ENCODE results near the gene UCN3. TPM values are rescaled to one million over a fixed set of nuclear protein-coding genes. Genes with fewer than 3 reads are reported as not detected.

Gene UCN3
- total RNA-seq, 1 experiment from 2014 or later: not detected

DNA sequence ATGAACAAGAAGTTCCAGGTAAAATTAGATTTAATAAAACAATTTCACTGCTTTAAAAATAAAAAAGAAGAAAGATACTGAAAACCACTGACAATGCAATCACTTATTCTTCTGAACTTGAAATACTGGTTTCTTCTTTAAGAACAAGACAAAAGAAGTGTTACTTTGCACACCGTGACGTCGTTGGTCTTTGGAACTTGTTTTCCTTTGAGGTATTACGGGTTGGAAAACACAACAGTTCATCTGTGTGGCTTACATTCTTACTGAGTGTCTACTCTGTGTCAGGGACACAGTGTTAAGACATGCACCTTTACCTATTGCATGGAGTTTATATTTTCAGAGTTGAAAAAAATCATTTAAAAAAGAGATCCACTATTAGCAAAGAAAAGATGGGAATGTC lies 41.3 kb upstream of the UCN3 start:
- Histone ChIP-seq H3K14ac (ENCODE audit: insufficient read depth, low read length) (no peak overlapping the region), H4K20me1 (ENCODE audit: control insufficient read depth, insufficient read depth, insufficient read length) (no peaks in the 10 kb centered on the region), H4K8ac (replicated peaks; ENCODE audit: insufficient read length, low read depth, low read length) (no peak overlapping the region), H3K27me3 (ENCODE audit: insufficient read depth, low read length) (no peaks in the 10 kb centered on the region), H3K4me2 (ENCODE audit: insufficient read depth, insufficient read length, low read length) (no peak overlapping the region), H3K4ac (ENCODE audit: low read depth, low read length) (no peak overlapping the region), H3K4me1 (ENCODE audit: insufficient read depth, low read length) (no peaks in the 10 kb centered on the region), H2BK15ac (ENCODE audit: low read depth, low read length) (no peak overlapping the region), H3K56ac (ENCODE audit: insufficient read length, low read depth, low read length) (no peak overlapping the region), H4K5ac (ENCODE audit: insufficient read length, low read depth, low read length) (no peak overlapping the region), H3K79me2 (ENCODE audit: insufficient read depth, low read length) (no peaks in the 10 kb centered on the region), H3K23ac (ENCODE audit: insufficient read length, low read depth, low read length) (no peak overlapping the region), H3K9me3 (ENCODE audit: control insufficient read depth, low read depth, low read length) (no peaks in the 10 kb centered on the region), H2BK5ac (ENCODE audit: insufficient read length, low read length) (no peak overlapping the region), H2AFZ (ENCODE audit: low read length) (no peak overlapping the region), H4K91ac (ENCODE audit: insufficient read length, low read depth, low read length) (no peak overlapping the region), H2BK20ac (ENCODE audit: low read depth, low read length, poor library complexity, severe bottlenecking) (no peak overlapping the region), H3K79me1 (ENCODE audit: insufficient read depth, low read depth, low read length, poor library complexity, severe bottlenecking) (no peaks in the 10 kb centered on the region), H3K18ac (ENCODE audit: insufficient read length, low read depth, low read length) (no peak overlapping the region), H2AK5ac (ENCODE audit: insufficient read length, low read length) (no peak overlapping the region), H3K23me2 (ENCODE audit: insufficient read length, low read depth, low read length, poor library complexity, severe bottlenecking) (no peaks in the 10 kb centered on the region), H3K9ac (ENCODE audit: extremely low read depth, insufficient read length, low read length) (no peak overlapping the region), H2BK12ac (ENCODE audit: insufficient read length, low read depth, low read length) (no peak overlapping the region), H3K27ac (ENCODE audit: insufficient read length, low read depth, low read length) (no peak overlapping the region), H2BK120ac (ENCODE audit: low read depth, low read length, poor library complexity, severe bottlenecking) (no peak overlapping the region), H3T11ph (ENCODE audit: low read length) (no peak overlapping the region)
- no peaks in the 10 kb centered on the region for H3K4me1 Mint-ChIP-seq
- H3K9me3 Mint-ChIP-seq: peaks cover 34 to 68% of the 10 kb centered on the region in 2 experiments
- DNase-seq: no peak
- no peak overlapping the region for H3K27ac Mint-ChIP-seq
- no peak overlapping the region for H3K4me3 Mint-ChIP-seq
- TF ChIP-seq, protein P1, sequence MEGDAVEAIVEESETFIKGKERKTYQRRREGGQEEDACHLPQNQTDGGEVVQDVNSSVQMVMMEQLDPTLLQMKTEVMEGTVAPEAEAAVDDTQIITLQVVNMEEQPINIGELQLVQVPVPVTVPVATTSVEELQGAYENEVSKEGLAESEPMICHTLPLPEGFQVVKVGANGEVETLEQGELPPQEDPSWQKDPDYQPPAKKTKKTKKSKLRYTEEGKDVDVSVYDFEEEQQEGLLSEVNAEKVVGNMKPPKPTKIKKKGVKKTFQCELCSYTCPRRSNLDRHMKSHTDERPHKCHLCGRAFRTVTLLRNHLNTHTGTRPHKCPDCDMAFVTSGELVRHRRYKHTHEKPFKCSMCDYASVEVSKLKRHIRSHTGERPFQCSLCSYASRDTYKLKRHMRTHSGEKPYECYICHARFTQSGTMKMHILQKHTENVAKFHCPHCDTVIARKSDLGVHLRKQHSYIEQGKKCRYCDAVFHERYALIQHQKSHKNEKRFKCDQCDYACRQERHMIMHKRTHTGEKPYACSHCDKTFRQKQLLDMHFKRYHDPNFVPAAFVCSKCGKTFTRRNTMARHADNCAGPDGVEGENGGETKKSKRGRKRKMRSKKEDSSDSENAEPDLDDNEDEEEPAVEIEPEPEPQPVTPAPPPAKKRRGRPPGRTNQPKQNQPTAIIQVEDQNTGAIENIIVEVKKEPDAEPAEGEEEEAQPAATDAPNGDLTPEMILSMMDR (conservative IDR thresholded peaks at IDR 0.05): no peak
- peaks cover 0 to 3% (median 3%) of the 10 kb centered on the region in 3 experiments; a peak in 4 of 7 replicates for H3K36me3 Mint-ChIP-seq (ENCODE audit: insufficient read depth in 1 of 3, low read depth in 3 of 3)
- no CpG with 5 or more reads among the region's 4 CpGs for WGBS (ENCODE audit: extremely low coverage, insufficient read length, low lambda C conversion rate)
- peaks cover 7% of the 10 kb centered on the region for H3K27me3 Mint-ChIP-seq (ENCODE audit: low read depth)

Measured in H9 (cell line).